D721Med (cell line): Measurements from ENCODE around the gene INO80.

Source experiments
- DNase-seq: peaks from one replicate; pipeline ENCODE4 v3.0.0; 2011; ENCODE audit warnings: low spot score; ENCODE audit not compliant: insufficient read length
- FAIRE-seq: peaks from 2 replicates; lab custom pipeline; 2011; peaks lifted over from hg19 to GRCh38; lab: Jason Lieb, UNC
- TF ChIP-seq, protein P1 (sequence below): IDR thresholded peaks from 2 replicates; pipeline ENCODE4 v1.5.1; 2012; ENCODE audit warnings: mild to moderate bottlenecking, control low read depth; ENCODE audit not compliant: insufficient read depth; ENCODE audit errors: missing control alignments

Gene INO80

DNA sequence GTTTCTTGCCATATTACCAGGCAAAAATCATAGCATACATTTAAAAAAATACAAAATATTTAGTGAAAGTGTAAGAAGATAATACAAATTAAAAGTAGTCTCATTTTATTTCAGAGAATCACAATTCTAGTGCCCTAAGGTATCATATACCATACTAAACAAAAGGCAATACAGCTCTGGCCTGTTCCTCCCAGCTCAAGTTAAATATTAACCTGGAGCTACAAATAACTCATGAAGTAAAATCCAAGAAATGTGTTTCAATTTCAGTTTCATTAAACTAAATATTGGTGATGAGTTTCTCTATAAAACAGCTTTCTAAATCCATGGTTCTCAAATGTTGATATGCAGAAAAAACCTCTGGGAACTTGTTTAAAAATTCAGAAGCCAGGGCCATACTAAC, 67.7 kb downstream of the INO80 start:
- TF ChIP-seq, protein P1, sequence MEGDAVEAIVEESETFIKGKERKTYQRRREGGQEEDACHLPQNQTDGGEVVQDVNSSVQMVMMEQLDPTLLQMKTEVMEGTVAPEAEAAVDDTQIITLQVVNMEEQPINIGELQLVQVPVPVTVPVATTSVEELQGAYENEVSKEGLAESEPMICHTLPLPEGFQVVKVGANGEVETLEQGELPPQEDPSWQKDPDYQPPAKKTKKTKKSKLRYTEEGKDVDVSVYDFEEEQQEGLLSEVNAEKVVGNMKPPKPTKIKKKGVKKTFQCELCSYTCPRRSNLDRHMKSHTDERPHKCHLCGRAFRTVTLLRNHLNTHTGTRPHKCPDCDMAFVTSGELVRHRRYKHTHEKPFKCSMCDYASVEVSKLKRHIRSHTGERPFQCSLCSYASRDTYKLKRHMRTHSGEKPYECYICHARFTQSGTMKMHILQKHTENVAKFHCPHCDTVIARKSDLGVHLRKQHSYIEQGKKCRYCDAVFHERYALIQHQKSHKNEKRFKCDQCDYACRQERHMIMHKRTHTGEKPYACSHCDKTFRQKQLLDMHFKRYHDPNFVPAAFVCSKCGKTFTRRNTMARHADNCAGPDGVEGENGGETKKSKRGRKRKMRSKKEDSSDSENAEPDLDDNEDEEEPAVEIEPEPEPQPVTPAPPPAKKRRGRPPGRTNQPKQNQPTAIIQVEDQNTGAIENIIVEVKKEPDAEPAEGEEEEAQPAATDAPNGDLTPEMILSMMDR: no peak
- DNase-seq (no peak), FAIRE-seq (no peak)

DNA sequence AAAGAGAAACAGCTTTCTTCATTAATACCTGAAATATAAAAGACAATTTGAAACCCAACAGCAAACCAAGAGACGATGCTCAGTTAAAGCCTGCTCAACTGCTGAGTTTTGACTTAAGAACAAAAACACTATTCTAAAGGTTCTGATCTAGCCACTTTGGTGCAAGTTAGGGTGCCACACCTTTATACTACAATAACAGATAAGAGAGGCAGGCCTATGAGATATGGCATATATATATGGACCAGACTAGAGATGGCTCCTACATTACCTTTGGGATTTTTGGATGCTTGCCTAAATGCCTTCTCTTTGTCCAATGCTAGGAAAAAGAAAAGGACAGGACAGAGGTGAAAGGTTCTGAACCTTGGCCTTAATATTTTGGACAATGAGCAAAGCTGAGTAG, 68.6 kb downstream of the INO80 start:
- no peak for DNase-seq
- FAIRE-seq: no peak
- TF ChIP-seq, protein P1: no peak

DNA sequence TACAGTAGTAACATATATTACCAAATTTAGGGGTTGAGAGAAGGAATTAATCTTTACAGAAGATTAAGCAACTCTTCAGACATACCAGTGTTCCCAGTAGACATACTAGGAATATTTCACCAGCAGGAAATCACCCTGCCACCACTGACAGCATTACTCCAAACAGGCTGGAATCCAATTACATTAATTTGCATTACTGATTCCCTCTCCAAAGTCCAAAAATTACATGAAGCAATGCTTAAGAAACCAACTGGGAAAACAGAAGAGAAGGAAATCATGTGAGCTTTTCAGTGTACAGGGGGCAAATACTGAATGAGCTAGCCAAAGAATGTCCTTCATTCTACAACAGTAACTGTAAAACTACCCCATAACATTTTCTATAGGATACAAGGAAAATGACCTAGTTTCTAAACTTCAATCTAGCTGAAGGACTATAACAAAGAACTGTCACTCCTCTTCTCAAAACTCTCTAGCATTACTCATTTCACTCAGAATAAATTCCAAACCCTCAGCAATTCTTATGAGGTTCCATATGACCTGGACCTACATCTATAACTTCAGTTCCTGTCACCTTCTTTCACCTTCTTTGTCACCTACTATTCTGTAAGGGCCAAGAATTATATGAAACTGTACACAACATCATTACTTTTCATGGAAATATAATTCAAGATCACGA, 72.7 kb downstream of the INO80 start:
- TF ChIP-seq, protein P1: no peak
- no peak for DNase-seq
- FAIRE-seq: no peak

DNA sequence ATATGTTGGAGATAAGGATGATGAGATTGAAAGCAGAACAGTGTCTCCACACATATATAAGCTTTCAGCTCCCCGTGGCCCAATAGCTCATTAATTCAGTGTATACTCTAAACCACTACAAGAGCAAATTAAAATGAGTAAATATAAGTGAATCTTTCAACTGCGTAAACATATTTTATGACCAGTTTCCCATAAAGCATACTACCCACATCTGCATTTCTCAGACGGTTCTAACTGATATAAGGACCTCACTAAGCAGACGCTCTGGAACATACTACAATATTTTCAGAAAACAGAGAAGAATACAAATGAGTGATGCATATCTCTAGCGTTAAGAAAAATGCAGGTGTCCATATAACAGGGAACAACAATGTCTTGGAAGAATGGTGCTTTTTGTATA, 73.2 kb downstream of the INO80 start:
- FAIRE-seq: no peak
- no peak for DNase-seq
- TF ChIP-seq, protein P1: no peak

DNA sequence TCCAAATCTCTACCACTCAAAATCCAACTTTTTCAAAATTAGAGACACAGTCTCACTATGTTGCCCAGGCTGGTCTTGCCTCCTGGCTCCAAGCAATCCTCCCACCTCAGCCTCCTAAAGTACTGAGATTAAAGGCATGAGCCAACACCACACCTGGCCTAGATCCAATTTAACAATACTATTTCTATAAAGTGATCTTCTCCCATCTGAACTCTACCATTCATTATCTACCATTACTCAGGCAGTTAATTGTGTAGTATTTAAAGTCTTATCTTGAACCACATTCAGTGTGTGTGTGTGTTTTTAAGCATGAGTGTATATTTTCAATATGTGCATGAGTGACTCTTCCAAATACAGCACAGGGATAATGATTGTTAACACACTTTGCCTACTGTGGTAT, 77.0 kb downstream of the INO80 start:
- FAIRE-seq (no peak), DNase-seq (no peak)
- TF ChIP-seq, protein P1: no peak

DNA sequence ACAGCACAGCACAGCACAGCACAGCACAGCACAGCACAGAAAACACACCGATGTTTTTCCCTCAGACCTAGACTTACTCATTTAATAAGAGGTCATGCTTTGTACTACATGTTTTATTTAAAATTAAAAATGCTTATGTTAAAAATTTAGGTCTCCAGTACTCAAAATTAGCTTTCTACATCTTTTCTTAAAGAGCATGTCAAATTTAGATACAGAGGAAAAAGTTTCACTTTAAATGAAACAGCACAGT, 84.1 kb downstream of the INO80 start:
- DNase-seq: no peak
- no peak for FAIRE-seq
- TF ChIP-seq, protein P1: no peak

DNA sequence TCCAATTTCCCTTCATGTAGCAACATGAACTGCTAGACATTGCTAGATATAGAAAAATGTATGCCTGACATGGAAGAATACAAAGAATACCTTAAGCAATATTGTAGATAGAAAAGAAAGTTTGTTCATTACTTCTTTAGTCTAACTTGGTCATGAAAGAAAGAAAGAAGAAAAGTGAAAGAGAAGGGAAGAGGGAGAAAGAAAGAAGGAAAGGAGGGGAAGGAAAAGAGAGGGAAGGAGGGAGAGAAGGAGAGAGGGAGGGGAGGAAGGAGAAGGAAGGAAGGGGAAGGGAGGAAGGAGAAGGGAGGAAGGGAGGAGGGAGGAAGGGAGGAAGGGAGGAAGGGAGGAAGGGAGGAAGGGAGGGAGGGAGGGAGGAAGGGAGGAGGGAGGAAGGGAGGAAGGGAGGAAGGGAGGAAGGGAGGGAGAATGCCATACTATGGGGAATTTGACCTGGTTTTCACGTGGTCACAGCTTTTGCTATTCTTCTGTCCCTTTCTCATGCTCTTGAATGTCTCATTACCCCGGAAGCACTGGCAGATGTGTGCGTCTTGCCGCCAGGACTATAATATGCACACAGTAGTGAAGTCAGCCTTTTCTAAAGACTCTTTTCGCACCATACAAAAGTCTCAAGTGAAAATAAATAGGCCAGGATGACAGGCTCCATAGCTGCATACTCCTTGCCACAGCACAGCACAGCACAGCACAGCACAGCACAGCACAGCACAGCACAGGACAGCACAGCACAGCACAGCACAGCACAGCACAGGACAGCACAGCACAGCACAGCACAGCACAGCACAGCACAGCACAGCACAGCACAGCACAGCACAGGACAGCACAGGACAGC, 84.6 kb downstream of the INO80 start:
- no peak for FAIRE-seq
- DNase-seq: no peak
- TF ChIP-seq, protein P1: no peak
